ENCODE results near the gene NFKBIA.
A peak's percentile ranks its signal among the peaks of the same experiment; 100 is the strongest.
"Not testable (repeated sequence)": the region's sequence is repeated elsewhere in the genome, so short reads cannot be mapped to it uniquely, and the experiment has no call there.

The NFKBIA gene

GRCh38 chr14:35388656-35389314 is 15.8 kb downstream of the NFKBIA start:
- DNase-seq, result no peak

DNA sequence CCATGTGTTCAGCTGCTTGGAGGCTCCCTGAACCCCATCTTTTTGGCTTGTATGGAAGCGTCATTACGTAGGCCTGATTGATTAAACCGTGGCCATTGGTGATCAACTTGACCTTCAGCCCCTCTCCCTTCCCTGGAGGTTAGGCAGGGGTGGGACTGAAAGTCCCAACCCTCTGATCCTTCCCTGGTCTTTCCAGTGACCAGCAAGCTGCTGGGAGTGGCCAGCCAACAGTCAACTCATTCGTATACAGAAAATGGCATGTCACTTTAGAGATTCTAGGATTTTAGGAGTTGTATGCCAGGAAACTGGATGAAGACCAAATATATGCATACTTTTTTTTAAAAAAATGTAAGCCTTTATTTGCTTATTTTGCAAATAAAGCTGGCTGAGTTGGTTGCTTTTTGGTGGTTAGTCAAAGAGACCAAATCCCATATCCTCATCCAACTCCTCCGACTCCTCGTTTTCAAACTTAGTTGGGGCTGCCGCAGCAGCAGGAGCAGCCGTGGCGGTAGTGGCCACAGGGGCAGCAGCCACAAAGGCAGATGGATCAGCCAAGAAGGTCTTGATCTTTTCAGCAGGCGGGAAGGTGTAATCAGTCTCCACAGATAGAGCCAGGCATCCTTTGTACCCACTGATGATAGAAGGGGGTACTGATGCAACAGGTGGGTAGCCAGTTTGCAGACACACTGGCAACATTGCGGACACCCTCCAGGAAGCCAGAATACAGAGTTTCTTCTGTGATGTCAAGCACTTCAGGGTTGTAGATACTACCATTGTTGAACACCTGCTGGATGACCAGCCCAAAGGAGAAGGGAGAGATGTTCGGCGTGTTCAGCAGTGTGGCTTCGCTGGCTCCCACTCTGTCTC is 16.6 kb downstream of the NFKBIA start:
- DNase-seq, result no peak

DNA sequence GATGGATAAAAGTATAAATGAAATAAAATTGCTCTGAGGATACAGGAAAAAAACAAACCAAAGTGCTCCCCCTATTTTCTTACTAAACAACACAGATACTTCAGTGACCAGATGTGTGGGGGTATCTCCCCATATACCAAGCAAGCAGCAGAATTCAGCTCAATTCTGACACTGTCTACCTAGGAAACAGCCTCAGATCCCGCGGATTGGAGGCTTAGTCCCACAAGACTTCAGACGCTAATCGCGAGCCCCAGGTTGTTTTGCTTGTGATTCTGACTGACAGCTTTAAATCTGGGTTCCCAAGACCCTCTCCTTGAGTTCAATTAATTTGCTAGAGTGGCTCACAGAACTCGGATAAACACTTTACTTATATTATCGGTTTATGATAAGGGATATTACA is 17.3 kb downstream of the NFKBIA start:
- no peak for DNase-seq

DNA sequence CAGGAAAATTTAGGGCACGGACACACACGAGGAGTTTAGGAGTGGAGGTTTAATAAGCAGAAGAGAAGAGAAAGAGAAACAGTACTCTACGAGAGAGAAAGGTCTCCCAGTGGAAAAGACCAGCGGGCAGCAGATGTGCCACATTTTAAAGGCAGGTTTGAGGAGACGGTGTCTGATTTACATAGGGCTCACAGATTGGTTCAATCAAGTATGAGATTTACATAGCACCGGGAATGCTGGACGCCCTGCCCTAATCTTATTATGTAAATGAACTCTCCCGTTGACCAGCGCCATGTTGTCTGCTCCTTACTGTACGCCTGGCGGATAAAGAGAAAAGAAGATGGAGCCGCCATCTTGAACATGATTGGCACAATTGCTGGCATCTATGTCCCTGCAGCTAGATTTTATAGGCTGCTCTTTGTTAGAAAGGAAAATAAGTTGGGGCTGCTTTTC is 17.9 kb downstream of the NFKBIA start:
- peak; percentile 75 to 87 for DNase-seq

DNA sequence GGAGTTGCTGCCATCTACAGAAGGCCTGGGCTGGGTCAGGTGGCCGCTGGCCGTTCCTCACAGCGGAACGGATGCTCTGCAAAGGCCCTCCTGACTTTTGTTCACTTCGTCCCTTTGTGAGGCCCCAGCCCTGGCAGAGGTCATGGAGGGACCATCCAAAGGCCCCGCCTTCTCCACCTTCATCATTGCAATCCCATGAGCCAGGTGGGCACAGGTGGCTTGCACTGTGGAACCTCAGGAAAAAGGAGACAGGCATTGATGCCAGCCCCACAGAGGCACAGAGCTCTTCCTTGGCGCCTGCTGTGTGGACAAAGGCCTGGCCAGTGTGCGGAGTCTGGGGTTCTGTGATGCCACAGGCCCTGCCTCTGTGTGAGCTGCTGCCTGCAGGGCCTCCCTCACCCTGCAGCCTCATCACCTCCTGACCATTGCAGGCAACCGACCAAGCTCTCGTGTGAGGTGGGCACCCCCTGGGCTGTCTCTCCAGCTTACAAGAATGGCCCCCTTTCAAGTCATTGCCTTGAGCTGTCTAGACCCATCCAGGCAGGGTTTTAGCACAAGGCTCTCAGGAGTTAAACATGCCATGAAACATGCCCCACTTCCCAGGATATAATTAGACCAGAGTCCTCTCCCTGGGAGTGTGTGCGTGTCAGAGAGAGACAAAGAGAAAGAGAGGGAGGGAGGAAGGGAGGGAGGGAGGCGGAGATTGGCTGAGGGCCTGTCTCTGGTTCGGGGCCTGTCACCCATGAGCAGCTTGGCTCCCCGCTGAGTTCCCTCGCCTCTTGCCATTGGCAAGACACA is 19.3 kb downstream of the NFKBIA start:
- peak; percentile 90 to 93 for DNase-seq

GRCh38 chr14:35384455-35385041 is 20.0 kb downstream of the NFKBIA start:
- DNase-seq, result no peak

GRCh38 chr14:35383569-35384454 is 20.7 kb downstream of the NFKBIA start:
- DNase-seq, result no peak

- DNase-seq, result no peak
Observed at GRCh38 chr14:35380794-35381193, 23.8 kb downstream of the NFKBIA start.

- not testable (repeated sequence) for DNase-seq
Observed at GRCh38 chr14:35379234-35379933, 25.2 kb downstream of the NFKBIA start.

GRCh38 chr14:35378425-35379233 is 25.9 kb downstream of the NFKBIA start:
- no peak for DNase-seq

DNA sequence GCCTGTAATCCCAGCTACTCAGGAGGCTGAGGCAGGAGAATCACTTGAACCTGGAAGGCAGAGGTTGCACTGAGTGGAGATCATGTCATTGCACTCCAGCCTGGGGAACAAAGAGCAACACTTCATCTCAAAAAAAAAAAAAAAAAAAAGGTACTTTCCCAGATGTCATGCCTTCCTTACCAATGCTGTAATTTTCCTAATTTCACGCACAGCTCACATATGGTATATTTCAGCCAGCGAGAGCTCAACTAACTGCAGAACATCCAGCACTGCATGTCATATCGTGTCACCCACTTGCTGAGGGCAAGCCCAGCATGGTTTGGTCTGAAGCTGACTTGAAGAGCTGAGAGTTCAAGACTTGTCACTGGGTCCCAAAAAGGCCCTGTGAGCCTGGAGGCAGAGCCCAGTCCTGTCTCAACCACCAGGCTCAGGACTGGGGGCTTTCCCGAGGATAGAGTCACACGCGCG is 29.0 kb downstream of the NFKBIA start:
- no peak for DNase-seq

DNA sequence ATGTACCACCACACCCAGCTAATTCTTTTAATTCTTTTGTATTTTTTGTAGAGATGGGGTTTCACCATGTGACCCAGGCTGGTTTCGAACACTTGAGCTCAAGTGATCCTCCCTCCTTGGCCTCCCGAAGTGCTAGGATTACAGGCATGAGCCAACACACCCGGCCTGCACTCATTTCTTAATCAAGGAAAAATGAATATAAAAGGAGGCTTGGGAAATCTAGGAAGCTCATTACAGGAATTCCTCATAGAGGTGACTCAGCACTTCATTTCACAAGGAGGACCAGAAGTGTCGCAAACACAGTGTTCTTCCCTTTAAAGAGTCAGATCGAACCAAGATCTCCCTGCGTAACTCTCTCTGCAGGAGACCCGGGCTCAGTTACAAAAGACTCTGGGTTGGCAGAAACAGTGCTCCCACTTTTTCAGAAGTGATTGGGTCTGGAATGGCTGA is 30.3 kb downstream of the NFKBIA start:
- no peak for DNase-seq

DNA sequence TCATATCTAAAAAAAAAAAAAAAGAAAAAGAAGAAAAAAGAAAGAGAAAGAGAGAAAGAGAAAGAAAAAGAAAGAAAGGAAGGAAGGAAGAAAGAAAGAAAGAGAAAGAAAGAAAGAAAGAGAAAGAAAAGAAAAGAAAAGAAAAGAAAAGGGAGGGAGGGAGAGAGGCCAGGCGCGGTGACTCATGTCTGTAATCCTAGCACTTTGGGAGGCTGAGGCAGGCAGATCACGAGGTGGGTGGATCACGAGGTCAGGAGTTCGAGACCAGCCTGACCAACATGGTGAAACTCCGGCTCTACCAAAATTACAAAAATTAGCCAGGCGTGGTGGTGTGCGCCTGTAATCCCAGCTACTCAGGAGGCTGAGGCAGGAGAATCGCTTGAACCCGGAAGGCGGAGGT is 31.3 kb downstream of the NFKBIA start:
- DNase-seq, result not testable (repeated sequence)

GRCh38 chr14:35370969-35371368 is 33.6 kb downstream of the NFKBIA start:
- DNase-seq, result no peak

GRCh38 chr14:35369701-35370191 is 34.8 kb downstream of the NFKBIA start:
- peak; percentile 70 to 86 for DNase-seq

- no peak for DNase-seq
Observed at GRCh38 chr14:35368583-35369392, 35.8 kb downstream of the NFKBIA start.

DNA sequence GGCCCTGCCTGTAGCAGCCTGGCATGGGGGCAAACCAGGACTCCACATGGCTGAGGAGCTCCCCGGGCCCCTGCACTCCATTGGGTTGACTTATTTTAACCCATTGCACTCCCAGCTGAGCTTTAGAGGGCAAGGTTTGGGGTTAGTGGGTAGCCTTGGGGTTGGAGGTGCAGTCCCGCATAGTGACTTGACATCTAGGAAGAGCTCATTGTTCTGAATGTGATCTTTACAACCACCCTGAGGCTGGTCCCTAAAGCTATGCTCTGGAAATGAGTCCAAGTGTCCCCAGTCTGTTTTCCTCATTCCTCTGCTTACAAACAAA is 36.4 kb downstream of the NFKBIA start:
- no peak for DNase-seq

DNA sequence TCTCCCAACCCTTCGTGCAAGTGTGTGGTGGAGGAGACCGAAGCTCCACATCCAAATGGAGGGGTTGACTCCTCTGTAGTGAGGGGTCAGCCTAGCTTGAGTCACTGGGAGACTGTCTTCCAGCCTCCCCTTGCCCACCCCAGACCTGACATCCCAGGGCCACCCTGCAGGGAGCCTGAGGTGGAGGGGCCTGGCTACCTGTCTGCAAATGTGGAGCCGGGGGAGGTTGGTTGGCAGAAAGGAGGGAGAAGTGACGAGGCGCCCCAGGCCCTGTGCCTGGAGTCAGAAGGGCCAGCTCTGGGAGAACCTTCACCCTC is 37.5 kb downstream of the NFKBIA start:
- no peak for DNase-seq

- DNase-seq, result no peak
Observed at GRCh38 chr14:35366521-35366976, 38.0 kb downstream of the NFKBIA start.

Measured in NCI-H187 (cell line).